Right atrium auricular region (tissue), 2 donors: Measurements from ENCODE around the gene ADGRG6. TPM values are rescaled to one million over a fixed set of nuclear protein-coding genes. Genes with fewer than 3 reads are reported as not detected.
"Not testable (repeated sequence)": the region's sequence is repeated elsewhere in the genome, so short reads cannot be mapped to it uniquely, and the experiment has no call there.

Experiments used
- DNase-seq: peaks from one replicate; pipeline ENCODE4 v3.0.0-alpha.2; 2019; ENCODE audit warnings: low spot score
- H3K27ac ChIP-seq, 2 donors: fragments of 200-600 bp; sonication (generic); 1 replicate in 1 of 2; 2 replicates in 1 of 2; pipeline ENCODE4 v1.5.1; 2016 to 2019
- H3K27me3 ChIP-seq, 2 donors: fragments of 200-600 bp; sonication (generic); one replicate each; pipeline versions ENCODE4 v1.5.1 to v1.6.0; 2017 to 2019
- H3K36me3 ChIP-seq: fragments of 200-600 bp; sonication (generic); one replicate; pipeline ENCODE4 v1.5.1; 2016
- H3K4me1 ChIP-seq, 2 donors: fragments of 200-600 bp; sonication (generic); one replicate each; pipeline versions ENCODE4 v1.5.1 to v1.6.0; 2017 to 2019
- H3K4me3 ChIP-seq, 2 donors: fragments of 200-600 bp; sonication (generic); 1 replicate in 1 of 2; 2 replicates in 1 of 2; pipeline ENCODE4 v1.5.1; 2017 to 2019; ENCODE audit warnings: mild to moderate bottlenecking in 1 of 2, moderate library complexity in 1 of 2
- H3K9me3 ChIP-seq, 2 donors: fragments of 200-600 bp; sonication (generic); one replicate each; pipeline ENCODE4 v1.5.1; 2019
- total RNA-seq, 2 donors: library from RNA; depleted of rRNA; stranded (reverse); fragments of >200 nt; gene quantifications; one replicate each; pipeline ENCODE4 v1.1.0, GENCODE V29; 2016
- TF ChIP-seq, protein P1 (sequence below), 2 donors: fragments of 200-600 bp; sonication (generic); IDR thresholded peaks; one replicate each; pipeline ENCODE4 v1.5.1; 2019; ENCODE audit warnings: antibody characterized with exemption in 2 of 2

ADGRG6 gene
- total RNA-seq, 2 donors from 2014 or later = 9.2 to 20.6 TPM

DNA sequence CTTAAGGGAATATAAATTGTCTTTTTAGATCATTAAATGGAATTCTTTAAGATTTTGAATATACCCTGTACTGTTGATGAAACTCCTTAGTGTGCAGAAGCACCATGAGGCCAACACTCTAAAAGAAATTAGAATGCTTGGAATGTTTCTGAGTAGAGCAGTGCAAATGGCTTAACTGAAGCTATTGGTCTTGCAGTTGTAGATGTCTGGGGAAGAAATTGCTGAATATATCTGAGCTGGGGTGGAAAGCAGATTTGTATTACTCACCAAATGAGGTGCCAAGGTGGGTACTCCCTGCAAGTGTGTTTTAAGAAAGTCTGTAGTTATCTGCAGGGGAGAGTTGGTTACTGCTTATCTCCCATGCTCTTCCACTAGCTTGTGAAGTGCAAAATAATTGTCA lies 119.0 kb downstream of the ADGRG6 start:
- Histone ChIP-seq H3K9me3 (no peaks in the 10 kb centered on the region), H3K4me1 (no peaks in the 10 kb centered on the region), H3K36me3 (no peaks in the 10 kb centered on the region), H3K27me3 (no peaks in the 10 kb centered on the region), H3K4me3 (no peak overlapping the region), H3K27ac (no peak overlapping the region)
- TF ChIP-seq, protein P1, sequence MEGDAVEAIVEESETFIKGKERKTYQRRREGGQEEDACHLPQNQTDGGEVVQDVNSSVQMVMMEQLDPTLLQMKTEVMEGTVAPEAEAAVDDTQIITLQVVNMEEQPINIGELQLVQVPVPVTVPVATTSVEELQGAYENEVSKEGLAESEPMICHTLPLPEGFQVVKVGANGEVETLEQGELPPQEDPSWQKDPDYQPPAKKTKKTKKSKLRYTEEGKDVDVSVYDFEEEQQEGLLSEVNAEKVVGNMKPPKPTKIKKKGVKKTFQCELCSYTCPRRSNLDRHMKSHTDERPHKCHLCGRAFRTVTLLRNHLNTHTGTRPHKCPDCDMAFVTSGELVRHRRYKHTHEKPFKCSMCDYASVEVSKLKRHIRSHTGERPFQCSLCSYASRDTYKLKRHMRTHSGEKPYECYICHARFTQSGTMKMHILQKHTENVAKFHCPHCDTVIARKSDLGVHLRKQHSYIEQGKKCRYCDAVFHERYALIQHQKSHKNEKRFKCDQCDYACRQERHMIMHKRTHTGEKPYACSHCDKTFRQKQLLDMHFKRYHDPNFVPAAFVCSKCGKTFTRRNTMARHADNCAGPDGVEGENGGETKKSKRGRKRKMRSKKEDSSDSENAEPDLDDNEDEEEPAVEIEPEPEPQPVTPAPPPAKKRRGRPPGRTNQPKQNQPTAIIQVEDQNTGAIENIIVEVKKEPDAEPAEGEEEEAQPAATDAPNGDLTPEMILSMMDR (IDR thresholded peaks at IDR 0.05) = no peak
- no peak for DNase-seq

- TF ChIP-seq, protein P1 (IDR thresholded peaks at IDR 0.05) = no peak
- Histone ChIP-seq H3K36me3 (no peaks in the 10 kb centered on the region), H3K9me3 (no peaks in the 10 kb centered on the region), H3K4me3 (no peak overlapping the region), H3K4me1 (no peaks in the 10 kb centered on the region), H3K27ac (no peak overlapping the region), H3K27me3 (no peaks in the 10 kb centered on the region)
- no peak for DNase-seq
These were observed 119.7 kb downstream of the ADGRG6 start for GRCh38 chr6:142421285-142422117.

- DNase-seq = not testable (repeated sequence)
These were observed 124.8 kb downstream of the ADGRG6 start for GRCh38 chr6:142426444-142427132.

DNA sequence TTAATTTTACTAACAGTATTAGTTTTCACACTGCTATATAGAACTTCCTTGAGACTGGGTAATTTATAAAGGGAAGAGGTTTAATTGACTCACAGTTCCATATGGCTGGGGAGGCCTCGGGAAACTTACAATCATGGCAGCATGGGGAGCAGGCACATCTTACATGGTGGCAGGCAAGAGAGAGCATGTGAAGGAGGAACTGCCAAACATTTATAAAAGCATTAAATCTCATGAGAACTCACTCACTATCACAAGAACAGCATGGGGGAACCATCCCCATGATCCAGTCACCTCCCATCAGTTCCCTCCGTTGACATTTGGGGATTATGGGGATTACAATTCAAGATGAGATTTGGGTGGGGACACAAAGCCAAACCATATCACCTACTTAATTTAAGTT lies 126.7 kb downstream of the ADGRG6 start:
- not testable (repeated sequence) for H3K4me1 ChIP-seq, H3K4me3 ChIP-seq, DNase-seq, H3K27ac ChIP-seq, H3K27me3 ChIP-seq, H3K9me3 ChIP-seq, H3K36me3 ChIP-seq

More at GRCh38 chr6:142426444-142427132, 124.8 kb downstream of the ADGRG6 start:
- not testable (repeated sequence) for H3K27me3 ChIP-seq, H3K4me3 ChIP-seq, H3K36me3 ChIP-seq, H3K27ac ChIP-seq, H3K9me3 ChIP-seq, H3K4me1 ChIP-seq

- Histone ChIP-seq H3K27me3 (no peaks in the 10 kb centered on the region), H3K9me3 (no peaks in the 10 kb centered on the region), H3K36me3 (no peaks in the 10 kb centered on the region), H3K4me1 (no peaks in the 10 kb centered on the region), H3K27ac (no peak overlapping the region), H3K4me3 (no peak overlapping the region)
- DNase-seq = no peak
- TF ChIP-seq, protein P1 (IDR thresholded peaks at IDR 0.05) = no peak
These were observed 127.4 kb downstream of the ADGRG6 start for GRCh38 chr6:142429195-142429594.

DNA sequence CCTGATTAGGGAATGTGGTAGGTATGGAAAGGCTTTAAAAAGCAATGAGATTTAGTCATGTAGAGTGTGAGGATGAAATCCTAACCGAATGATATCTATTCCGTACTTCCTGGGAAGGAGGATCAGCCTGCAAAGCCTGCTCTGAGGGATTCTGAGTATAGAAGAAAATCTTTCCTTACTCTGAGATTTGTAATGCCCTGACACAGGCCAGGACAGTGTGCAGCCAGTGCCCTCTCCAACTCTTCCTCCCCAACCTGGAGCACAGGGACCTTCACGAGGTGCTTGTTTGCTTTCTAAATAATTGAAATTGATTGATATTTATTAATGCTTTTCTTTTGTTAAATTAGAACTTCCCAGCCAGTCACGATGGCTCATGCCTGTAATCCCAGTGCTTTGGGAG lies 131.6 kb downstream of the ADGRG6 start:
- H3K4me1 ChIP-seq = no peaks in the 10 kb centered on the region
- no peaks in the 10 kb centered on the region for H3K9me3 ChIP-seq
- DNase-seq = no peak
- H3K36me3 ChIP-seq = no peaks in the 10 kb centered on the region
- TF ChIP-seq, protein P1 (IDR thresholded peaks at IDR 0.05) = no peak
- H3K27ac ChIP-seq = no peak overlapping the region
- no peaks in the 10 kb centered on the region for H3K27me3 ChIP-seq
- no peak overlapping the region for H3K4me3 ChIP-seq
